Activated CD4-positive, alpha-beta T cell treated with anti-CD3 and anti-CD28 coated beads for 1 hour (primary cell): Measurements from ENCODE around the gene TIMM50.
A peak's percentile ranks its signal among the peaks of the same experiment; 100 is the strongest.

Source experiments
- DNase-seq: peaks from one replicate; pipeline ENCODE4 v3.0.0-alpha.2; 2020

TIMM50 gene

DNA sequence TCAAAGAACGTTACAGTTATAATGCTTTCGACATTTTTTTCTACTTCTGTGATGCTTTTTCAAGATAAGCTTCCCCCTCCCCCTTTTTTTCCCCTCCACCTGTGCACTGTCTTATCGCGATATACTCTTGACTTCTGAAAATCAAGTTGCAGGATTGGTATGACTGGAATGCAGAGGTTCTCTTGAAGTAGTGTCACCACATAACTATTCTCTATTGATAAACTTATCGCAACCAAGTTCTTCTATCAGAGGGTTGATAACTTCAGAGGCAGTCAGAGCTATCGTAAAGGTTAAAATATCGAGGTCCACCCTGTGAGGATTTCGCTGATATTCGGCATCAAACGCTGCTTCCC is 58.5 kb downstream of the TIMM50 start:
- DNase-seq: no peak

- peak; percentile 93 for DNase-seq
Measured at GRCh38 chr19:39539518-39540332, 59.1 kb downstream of the TIMM50 start, which contains the start of gene EID2. Gene EID2, minus strand, starts transcription at chr19:39540161. Its CDS starts 82 bp downstream, at chr19:39540079.

DNA sequence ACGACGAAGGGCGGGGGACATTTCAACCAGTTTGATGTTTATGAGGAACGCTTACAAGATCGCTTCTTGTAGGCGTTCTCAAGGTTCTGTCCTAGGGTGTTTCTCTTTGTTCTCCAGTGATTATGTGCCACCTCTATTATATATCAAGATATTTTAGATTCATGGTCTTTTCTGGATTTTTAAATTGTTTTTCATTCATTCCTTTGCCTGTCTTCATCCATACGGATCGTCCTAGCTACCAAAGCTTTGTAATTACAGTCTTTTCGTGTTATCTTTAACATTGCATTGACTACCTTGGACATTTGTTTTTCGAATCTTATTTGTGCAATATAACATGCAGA is 59.7 kb downstream of the TIMM50 start:
- no peak for DNase-seq
